Measurements from ENCODE around the gene CPAMD8.

DNA sequence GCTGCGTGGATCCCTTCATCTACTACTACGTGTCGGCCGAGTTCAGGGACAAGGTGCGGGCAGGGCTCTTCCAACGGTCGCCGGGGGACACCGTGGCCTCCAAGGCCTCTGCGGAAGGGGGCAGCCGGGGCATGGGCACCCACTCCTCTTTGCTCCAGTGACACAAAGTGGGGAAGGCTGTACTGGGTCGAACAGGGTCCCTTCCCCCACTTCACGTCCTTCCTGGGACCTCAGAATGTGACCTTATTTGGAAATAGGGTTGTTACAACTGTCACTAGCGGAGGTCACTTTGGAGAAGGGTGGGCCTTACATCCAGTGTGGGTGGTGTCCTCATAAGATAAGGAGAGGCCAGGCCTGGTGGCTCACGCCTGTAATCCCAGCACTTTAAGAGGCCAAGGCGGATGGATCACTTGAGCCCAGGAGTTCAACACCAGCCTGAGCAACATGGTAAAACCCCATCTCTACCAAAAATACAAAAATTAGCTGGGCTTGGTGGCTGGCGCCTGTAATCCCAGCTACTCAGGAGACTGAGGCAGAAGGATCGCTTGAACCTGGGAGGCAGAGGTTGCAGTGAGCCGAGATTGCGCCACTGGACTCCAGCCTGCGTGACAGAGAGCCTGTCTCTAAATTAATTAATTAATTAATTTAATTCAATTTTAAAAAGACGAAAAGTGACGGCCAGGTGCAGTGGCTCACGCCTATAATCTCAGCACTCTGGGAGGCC is 136.0 kb downstream of the CPAMD8 start:
- TF ChIP-seq, protein P1, sequence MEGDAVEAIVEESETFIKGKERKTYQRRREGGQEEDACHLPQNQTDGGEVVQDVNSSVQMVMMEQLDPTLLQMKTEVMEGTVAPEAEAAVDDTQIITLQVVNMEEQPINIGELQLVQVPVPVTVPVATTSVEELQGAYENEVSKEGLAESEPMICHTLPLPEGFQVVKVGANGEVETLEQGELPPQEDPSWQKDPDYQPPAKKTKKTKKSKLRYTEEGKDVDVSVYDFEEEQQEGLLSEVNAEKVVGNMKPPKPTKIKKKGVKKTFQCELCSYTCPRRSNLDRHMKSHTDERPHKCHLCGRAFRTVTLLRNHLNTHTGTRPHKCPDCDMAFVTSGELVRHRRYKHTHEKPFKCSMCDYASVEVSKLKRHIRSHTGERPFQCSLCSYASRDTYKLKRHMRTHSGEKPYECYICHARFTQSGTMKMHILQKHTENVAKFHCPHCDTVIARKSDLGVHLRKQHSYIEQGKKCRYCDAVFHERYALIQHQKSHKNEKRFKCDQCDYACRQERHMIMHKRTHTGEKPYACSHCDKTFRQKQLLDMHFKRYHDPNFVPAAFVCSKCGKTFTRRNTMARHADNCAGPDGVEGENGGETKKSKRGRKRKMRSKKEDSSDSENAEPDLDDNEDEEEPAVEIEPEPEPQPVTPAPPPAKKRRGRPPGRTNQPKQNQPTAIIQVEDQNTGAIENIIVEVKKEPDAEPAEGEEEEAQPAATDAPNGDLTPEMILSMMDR (IDR thresholded peaks at IDR 0.05), result no peak
- TF ChIP-seq POLR2A (IDR thresholded peaks at IDR 0.05), result no peak
